GM21381 (cell line): ENCODE data around the gene DSTN.
A peak's percentile ranks its signal among the peaks of the same experiment; 100 is the strongest.

Source experiments
- ATAC-seq: cut with Tn5 transposase; IDR thresholded peaks from one replicate; pipeline ENCODE4 v1.9.1; 2021; ENCODE audit warnings: mild to moderate bottlenecking, moderate library complexity; ENCODE audit not compliant: unreplicated experiment

The DSTN gene

DNA sequence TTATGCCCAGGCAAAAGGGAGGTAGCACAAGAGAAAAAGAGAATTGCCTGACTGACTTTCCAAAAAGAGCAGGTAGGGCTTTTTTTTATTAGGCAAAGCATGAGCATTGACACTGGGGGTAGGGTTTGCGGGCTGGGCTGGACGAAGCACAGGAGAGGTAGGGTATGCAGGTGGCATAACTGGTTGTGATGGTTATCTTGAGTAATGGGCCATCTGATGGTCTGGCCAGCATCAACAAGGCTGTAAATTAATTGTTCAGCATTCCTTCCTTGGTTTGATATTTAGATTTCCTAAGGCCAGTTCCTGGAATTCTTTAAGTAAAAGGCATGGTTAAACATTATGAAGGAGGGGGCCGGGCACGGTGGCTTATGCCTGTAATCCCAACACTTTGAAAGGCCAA is 24.7 kb upstream of the DSTN start:
- ATAC-seq, result no peak

GRCh38 chr20:17549131-17549530 is 20.7 kb upstream of the DSTN start:
- ATAC-seq, result no peak

DNA sequence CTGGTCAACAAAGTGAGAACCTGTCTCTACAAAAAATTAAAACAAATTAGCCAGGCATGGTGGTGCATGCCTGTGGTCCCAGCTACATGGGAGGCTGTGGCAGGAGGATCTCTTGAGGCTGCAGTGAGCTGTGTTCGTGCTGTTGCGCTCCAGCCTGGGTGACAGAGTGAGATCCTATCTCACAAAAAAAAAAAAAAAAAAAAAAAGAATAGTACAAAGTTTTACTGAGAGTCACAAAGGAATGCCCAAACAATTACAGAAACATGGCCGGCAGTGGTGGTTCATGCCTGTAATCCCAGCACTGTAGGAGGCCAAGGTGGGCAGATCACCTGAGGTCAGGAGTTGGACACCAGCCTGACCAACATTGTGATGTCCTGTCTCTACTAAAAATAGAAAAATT is 14.8 kb upstream of the DSTN start:
- ATAC-seq, result no peak

DNA sequence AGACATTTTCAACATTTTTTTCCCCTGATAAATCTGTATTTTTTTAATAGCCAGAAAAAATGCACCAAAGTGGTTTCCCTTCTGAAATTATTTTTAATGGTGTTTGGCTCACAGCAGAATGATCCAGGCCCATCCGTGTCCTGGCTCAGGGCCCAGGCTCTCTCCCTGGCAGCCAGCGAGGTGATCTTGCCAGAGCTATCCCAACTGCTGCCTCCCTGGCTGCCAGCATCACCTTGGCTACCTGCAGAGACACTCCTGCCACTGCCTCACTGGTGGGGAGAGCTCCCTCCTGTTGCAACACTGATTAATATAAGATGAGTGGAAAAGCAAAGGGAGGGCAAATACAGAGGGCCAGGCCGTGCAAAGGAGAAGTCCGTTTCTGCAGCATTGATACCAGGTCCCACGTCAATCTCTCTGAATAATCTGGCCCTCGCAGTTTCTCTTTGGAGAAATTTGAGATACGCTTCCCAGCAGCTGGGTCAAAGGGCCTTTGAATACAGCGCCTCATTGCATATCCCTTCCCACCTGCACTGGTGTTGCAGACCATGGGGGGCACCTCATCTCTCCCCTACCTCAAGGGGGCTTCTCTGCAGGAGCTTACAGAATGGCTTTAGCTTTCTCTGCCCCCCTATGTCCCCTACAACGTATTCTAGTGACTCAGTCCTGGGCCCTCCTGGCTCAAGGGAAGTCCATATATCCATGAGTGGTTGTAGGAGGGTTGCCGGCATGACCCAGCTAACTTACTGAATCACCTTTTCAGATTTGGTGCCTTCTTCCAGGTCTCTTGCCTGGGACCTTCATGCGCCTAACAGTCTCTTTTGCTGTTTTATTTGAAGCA is 12.8 kb upstream of the DSTN start:
- ATAC-seq, result no peak

DNA sequence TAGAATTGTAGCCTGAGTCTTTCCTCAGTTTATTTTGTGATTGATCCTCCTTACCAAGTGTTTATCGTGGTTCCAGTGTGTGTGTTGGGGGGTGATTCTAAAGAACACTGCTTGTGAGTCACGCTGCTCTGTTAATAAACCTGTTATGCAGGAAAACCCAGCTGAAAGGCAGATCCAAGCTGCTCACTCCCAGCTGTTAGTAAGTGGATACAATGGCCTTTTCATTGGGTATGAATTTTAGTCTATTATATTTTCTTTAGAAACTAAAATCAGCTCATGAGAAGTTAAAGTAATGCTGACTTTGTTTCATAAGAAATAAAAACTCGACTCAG is 12.2 kb upstream of the DSTN start:
- no peak for ATAC-seq

DNA sequence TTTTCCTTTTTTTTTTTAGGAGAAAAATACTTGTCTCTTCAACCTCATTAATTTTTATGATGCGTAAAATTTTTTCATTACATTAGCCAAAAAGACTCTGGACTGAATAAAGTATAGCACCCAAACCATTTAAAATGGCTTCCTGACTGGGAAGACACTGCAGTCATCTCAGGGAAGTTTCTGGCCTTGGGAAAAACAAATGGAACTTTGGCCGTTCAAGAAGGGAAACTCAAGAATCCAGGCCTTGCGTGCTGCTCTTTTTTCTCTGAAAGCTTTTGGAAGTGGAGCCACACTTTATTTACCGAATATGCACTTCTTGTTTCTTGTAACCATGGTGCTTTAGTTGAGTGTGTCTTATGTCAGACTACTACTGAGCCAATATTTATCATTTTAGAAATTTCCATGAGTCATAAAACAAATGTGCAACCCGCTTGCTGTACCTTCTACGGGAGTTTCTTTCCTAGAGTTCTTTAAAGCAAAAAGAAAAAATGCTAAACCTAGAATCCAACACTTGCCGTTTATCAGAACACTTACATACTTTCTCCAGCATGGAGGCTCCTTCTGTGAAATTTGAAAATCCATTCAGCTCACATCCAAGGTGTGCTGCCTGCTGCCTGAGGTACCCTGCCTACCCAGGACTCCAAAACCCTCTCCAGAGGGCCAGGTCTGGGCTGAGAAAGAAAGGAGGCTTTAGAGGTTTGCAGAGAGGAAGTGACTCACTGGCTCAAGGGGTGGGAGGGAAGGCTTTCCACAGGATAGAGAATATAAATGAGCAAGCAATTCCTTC is 11.5 kb upstream of the DSTN start:
- no peak for ATAC-seq

- no peak for ATAC-seq
Observed at GRCh38 chr20:17558941-17559304, 11.0 kb upstream of the DSTN start.

- no peak for ATAC-seq
Observed at GRCh38 chr20:17559338-17559737, 10.5 kb upstream of the DSTN start.

- ATAC-seq, result no peak
Observed at GRCh38 chr20:17560344-17561074, 9.4 kb upstream of the DSTN start.

DNA sequence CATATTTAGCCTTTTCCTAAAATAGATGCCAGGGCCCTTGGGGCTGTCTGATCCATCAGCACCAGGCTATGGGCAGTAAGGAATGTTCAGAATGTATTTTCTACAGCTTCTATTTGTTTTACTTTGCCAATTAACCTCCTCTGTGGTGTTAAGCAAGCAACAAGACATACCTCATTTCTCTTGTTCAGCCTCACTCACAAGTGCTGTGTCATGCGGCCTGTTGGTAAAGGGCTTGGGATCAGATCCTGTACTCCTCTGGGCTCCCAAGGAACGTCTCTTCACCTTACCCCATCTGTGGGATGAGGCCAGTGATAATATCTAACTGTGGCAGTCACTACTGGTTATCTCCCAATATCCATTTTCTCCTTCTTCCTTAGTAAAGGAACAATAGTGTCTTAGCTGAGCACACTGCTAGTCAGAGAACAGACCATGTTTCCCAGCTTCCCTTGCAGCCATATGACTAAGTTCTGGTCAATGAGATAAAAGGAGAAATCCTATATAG is 7.0 kb upstream of the DSTN start:
- no peak for ATAC-seq

GRCh38 chr20:17565169-17565845 is 4.6 kb upstream of the DSTN start:
- ATAC-seq, result no peak

DNA sequence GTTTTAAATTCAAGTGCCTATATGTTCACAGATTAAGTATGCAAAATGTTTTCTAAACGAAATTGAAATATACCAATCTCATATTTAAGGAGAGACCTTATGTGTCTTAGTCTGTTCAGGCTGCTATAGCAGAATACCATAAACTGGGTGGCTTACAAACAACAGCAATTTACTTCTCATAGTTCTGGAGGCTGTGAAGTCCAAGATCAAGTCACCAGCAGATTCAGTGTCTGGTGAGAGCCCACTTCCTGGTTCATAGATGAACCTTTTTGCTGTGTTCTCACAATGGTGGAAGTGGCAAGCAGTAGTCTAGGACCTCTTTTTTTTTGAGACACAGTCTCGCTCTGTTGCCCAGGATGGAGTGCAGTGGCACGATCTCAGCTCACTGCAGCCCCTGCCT is 3.5 kb upstream of the DSTN start:
- ATAC-seq, result no peak

DNA sequence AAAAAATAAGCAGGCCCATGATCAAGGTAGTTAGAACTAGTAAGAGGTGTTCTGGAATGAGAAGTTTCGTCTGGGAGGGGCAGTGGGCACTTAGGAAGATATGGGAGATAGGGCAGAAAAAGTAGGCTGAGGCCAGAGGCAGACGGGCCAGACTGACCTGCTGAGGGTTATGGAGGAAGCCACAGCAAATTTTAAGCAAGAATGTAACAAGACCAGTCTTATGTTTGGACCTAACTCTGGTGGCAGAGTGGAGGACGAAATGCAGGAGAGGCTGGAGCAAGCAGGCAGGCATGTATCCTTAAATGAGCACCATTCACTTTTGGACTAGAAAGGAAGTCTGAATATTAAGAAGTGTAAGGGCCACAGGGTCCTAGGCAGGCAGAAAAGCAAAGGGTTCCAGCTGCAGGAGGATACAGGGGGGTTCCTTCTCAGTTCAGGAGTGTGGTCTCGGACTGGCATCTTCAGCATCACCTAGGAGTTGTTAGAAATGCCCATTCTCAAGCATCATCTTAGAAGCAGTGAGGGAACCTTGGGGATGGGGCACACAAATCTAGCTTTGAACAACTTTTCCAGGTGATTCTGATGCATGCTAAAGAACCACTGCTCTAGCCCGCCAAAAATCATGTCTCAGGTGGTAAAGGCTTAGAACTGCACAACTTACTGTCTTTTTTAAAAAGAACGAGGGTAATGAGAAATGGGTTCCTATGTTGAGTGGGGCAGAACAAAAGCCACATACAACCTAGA is 1.7 kb upstream of the DSTN start:
- no peak for ATAC-seq

DNA sequence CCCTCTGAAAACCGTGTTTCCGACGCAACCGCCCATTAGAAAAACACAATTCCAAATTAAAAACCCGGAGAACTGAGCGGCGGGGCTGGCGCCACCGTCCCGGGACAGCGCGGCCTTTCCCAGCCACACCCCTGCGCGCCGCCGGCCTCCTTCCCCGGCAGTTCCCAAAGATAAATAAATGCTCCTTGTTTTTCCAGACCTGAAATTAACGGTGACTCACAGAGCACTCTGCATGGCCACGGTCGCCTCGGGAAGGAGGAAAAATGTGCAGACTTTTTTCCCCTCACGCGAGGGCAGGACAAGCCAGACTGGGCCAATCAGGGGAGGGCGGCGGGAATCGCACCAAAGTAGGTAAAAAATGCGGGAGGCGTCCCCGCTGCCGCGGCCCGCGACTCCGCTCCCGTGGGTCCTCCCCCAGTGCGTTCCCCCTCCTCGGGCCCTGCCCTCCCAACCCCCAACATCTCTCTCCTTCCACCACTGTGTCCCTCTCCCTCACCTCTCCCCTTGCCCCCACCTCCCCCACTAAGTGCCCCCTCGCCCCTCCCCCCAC is 828 bp upstream of the DSTN start:
- no peak for ATAC-seq

DNA sequence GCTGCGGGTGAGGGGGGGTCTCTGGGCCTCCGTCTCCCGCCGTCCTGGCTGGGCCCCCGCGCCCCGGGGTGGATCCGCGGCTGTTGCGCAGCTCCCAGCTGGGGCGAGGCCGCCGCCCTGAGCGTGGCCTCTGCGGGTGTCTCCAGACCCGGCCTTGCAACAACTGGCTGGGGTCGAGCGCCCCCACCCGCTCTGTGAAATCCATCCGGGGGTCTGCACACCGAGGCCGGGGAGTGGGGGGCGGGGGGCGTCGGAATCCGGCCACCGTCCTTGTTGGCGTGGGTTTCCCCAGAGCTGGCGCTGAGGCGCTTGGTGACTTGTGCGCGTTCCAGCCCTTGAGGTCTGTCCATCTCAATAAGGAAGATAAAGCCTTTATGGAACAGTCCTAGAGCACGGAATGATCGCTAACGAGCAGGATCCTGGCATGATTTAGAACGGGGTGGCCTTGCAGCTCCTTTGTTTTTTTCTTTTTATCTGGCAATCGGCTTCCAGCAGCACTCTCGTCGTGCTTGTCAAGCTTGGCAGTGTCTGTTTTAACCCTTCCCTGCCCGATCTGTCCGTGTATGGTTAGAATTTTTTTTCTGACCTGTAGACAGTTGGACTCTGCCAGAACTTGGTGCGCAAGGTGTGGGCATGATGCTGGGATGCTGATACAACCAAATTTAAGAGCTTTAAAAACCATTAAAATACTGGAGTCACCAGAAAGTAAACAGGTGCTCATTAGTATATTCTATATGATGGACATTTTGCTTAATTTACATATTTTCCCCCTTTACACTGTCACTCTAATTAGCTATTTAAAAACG is 675 bp downstream of the DSTN start:
- ATAC-seq, result peak; percentile 36

DNA sequence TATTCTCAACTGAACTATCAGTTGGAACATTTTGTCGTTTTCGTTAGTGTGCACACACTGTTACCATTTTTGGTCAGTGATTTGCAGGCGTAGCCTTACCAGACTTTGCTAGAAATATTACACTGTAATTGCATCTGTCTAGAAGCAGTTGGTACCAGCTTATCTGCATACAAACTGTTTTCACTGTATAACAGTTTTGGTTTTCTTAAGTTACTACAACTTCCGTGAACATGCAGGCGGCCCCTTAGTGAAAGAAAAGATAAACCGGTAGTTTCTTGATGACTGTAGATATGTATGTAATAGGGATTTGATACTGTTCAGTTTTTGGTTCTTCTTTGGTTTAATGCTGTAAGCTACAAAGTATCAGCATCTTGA is 1.3 kb downstream of the DSTN start:
- no peak for ATAC-seq

- ATAC-seq, result no peak
Observed at GRCh38 chr20:17572034-17572638, 2.3 kb downstream of the DSTN start.

DNA sequence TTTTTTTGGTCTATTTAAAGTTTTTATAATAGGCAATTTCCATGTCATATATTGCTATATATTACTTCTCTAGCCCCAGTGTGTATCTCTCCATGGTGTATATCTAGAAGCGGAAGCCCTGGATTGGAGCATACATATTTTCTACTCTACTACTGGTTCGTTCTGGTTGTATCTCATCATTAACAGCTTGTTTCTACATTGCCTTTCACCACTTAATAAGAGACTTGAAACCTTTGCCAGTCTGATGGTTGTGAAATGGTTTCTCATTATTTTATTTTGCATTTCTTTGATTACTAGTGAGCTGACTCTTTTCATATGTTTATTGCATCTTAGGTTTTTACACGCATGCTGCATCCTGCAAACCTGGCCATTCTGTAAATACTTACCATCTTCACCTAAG is 3.6 kb downstream of the DSTN start:
- ATAC-seq, result no peak

DNA sequence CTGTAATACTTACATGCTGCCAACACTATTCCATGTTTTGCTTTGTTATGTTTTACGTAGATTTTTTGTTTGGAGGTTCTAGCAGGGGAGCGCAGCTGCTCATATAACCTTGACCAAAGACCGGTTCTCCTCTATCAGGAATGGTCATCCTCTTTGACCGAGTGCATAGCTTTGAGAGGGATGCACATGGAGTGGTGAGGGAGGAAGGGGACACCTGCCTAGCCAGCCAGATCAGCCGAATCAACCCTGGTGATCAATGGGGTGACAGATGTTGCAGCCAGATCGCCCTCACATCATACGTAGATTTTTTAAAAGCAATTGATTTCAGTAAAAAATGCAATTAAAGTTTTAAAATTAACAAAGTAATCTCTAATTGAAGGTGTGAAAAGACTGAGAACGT is 6.3 kb downstream of the DSTN start:
- ATAC-seq, result no peak
